Upper lobe of right lung (tissue), 1 donor: ENCODE measurements around the gene CDK9. TPM values are rescaled to one million over a fixed set of nuclear protein-coding genes. Genes with fewer than 3 reads are reported as not detected.

Experiments used
- ATAC-seq: fragments of 200-7000 bp; cut with Tn5 transposase; one replicate; pipeline ENCODE4 v1.9.1; 2020; ENCODE audit warnings: mild to moderate bottlenecking, moderate library complexity
- DNase-seq: peaks from one replicate; pipeline ENCODE4 v3.0.0-alpha.2; 2020
- H3K27ac ChIP-seq: fragments of 200-600 bp; one replicate; pipeline ENCODE4 v1.8.0; 2022
- H3K27me3 ChIP-seq: fragments of 200-600 bp; one replicate; pipeline ENCODE4 v1.8.0; 2022; ENCODE audit warnings: mild to moderate bottlenecking
- H3K36me3 ChIP-seq: fragments of 200-600 bp; one replicate; pipeline ENCODE4 v1.8.0; 2022
- H3K4me1 ChIP-seq: fragments of 200-600 bp; one replicate; pipeline ENCODE4 v1.8.0; 2022
- H3K4me3 ChIP-seq: fragments of 200-600 bp; one replicate; pipeline ENCODE4 v1.8.0; 2022; ENCODE audit warnings: mild to moderate bottlenecking
- H3K9me3 ChIP-seq: fragments of 200-600 bp; one replicate; pipeline ENCODE4 v1.8.0; 2022
- intact Hi-C: fragments of 100-400 bp; cut with DNase I; formaldehyde crosslinking; loops from one replicate; pipeline ENCODE4 v1.11.0; 2022
- total RNA-seq: library from RNA; stranded (reverse); fragmentation: NEBNext Ultra II Directional; extraction: Animal tissue kit (Norgen Biotek cat#: 25700); gene quantifications from one replicate; pipeline ENCODE4 v1.2.1, GENCODE V29; 2021
- TF ChIP-seq, protein P1 (sequence below): fragments of 200-600 bp; IDR thresholded peaks from one replicate; pipeline ENCODE4 v1.8.0; 2022; ENCODE audit warnings: antibody characterized with exemption
- donor health status: DM: no; HTN: yes; CAD: no; lungs with severe emphysema.

Gene CDK9
- total RNA-seq, 1 donor from 2014 or later: 99.1 TPM

DNA sequence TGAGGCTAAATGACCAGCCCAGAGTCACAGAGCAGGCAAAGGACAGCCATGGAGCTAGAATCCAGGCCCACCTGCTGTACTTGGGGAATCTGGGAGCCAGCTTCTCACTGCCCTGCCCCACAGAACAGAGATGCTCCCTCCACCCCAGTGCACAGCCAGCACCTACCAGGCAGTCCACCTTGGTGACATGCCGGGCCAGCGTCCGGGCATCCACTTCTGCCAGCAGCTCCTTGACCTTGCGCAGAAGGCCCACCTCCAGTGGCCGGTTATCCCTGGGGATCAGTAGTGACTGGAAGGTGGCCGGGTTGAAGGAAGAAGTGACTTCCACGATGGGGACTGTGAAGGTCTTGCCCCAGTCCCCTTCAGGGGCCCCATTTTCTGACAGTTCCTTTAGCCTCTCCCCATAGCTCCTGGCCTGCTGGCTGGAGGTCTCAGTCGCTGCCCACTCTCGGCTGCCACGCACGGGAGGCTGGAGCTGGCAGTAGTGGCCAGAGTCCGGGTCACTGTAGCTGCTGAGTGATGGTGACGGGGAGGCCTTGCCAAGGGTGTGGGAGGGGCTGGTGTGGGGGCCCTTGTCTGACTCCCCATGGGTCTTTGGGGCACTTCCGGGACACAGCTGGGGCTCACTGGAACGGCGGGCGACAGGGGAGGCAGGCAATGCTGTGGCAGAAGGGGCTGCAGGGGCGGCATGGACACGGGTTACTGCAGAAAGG is 41.3 kb upstream of the CDK9 start:
- no peak for DNase-seq

DNA sequence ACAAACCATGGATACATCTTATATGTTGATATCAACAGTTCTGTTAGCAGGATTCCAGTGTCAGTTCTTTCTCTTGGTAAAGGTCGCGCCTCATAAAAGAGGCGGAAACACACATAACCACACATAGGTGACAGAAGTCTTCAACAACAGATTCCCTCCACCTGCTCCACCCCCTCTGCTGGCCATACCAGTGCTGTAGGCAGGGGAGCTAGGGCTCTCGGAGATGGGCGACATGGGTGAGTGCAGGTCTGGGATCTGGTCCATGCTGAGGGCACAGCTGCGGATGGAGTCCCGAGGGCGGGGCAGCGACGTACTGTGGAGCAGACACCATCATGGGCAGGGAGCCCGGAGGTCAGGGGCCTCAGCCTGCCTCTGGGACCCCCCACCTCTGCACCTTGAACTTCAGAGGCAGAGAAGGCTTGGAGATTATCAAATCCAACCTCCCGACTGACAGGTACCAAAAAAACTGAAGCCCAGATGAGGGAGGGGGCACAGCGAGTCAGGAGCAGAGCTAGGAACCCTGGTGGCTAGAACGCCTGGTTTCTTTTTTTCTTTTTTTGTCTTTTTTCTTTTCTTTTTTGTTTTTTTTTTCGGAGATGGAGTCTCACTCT is 38.8 kb upstream of the CDK9 start:
- H3K36me3 ChIP-seq: peaks cover 71% of the 10 kb centered on the region
- no peaks in the 10 kb centered on the region for H3K9me3 ChIP-seq
- ATAC-seq: no peak
- no peaks in the 10 kb centered on the region for H3K27me3 ChIP-seq
- TF ChIP-seq, protein P1, sequence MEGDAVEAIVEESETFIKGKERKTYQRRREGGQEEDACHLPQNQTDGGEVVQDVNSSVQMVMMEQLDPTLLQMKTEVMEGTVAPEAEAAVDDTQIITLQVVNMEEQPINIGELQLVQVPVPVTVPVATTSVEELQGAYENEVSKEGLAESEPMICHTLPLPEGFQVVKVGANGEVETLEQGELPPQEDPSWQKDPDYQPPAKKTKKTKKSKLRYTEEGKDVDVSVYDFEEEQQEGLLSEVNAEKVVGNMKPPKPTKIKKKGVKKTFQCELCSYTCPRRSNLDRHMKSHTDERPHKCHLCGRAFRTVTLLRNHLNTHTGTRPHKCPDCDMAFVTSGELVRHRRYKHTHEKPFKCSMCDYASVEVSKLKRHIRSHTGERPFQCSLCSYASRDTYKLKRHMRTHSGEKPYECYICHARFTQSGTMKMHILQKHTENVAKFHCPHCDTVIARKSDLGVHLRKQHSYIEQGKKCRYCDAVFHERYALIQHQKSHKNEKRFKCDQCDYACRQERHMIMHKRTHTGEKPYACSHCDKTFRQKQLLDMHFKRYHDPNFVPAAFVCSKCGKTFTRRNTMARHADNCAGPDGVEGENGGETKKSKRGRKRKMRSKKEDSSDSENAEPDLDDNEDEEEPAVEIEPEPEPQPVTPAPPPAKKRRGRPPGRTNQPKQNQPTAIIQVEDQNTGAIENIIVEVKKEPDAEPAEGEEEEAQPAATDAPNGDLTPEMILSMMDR: no peak
- H3K27ac ChIP-seq: no peak overlapping the region
- peaks cover 6% of the 10 kb centered on the region for H3K4me1 ChIP-seq
- DNase-seq: no peak
- H3K4me3 ChIP-seq: no peak overlapping the region
- intact Hi-C loops: no loop called here

More for the DNA sequence above, 41.3 kb upstream of the CDK9 start:
- H3K27ac ChIP-seq: no peak overlapping the region
- intact Hi-C loops: no loop called here
- H3K27me3 ChIP-seq: no peaks in the 10 kb centered on the region
- H3K36me3 ChIP-seq: peaks cover 82% of the 10 kb centered on the region
- ATAC-seq: no peak
- peaks cover 12% of the 10 kb centered on the region for H3K4me1 ChIP-seq
- TF ChIP-seq, protein P1: no peak
- H3K9me3 ChIP-seq: no peaks in the 10 kb centered on the region
- no peak overlapping the region for H3K4me3 ChIP-seq

DNA sequence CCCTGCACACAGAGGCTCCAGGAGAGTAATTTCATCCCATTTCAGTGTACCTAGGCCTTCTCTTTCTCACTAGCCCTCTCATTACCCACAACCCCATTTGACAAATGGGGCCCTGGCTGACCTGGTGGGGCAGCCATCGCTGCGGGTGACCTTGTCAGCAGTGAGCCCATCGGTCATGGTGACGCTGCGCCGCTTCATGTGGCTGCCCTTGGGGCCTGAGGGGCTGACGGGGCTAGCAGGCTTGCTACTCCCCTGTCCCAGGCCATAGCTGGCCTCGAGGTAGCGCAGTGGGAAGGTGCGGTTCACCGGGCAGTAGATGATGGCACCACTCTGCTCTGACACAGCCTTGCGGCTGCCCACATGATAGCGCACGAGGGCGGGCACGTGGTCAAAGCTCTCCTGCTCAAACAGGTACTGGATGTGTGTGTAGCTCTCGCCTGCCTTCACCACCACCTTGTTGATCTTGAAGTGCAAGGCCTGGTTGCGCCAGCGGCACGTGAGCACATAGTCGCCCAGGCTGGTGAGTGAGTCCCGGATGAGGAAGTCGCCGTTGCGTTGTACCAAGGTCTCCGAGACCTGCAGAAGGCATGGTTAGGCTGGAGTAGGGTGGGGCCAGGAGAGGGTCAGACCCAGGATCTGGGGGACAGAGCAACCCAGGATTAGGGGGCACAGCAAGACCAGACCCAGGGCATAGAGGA is 36.6 kb upstream of the CDK9 start:
- intact Hi-C loops: no loop called here
- Histone ChIP-seq H3K27me3 (peaks cover 6% of the 10 kb centered on the region), H3K4me3 (no peak overlapping the region), H3K9me3 (no peaks in the 10 kb centered on the region), H3K36me3 (peaks cover 58% of the 10 kb centered on the region), H3K27ac (no peak overlapping the region), H3K4me1 (no peaks in the 10 kb centered on the region)
- TF ChIP-seq, protein P1: no peak
- DNase-seq (no peak), ATAC-seq (no peak)

DNA sequence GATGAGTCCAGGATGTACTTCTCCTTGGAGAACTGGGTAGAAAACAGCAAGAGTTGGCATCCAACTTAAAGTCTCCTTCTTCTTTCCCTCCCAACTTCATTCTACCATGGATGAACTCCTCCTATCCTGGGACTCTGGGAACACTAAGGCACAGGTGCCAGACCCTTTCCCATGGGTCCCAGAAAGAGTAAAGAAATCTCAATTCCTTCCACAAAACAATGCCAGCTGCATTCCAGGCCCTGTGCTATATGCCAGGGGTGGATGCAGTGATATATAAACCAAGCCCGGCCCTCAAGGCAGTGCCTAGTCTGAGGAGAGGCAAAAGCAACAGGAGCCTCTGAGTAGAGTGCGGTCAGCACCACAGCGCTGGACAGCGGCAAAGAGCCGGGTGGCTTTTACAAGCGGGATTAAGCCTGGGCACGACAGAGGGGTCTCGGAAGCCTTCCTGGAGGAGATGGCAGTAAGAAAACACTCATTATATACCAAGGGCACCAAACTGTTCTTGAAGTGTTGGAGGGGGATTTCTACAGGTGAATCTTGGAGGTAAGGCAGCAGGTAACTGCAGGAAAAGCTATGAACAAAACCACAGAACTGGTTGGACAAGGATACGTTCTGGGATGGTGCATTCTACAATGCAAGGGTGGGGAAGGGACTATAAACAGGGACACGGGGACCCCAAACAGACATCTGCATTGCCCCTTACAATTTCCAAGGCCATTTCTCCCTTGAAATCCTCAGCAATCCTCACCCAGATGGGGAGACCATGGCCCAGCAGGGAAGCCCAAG is 34.4 kb upstream of the CDK9 start:
- DNase-seq: no peak
- TF ChIP-seq, protein P1: no peak
- intact Hi-C loops: no loop called here
- Histone ChIP-seq H3K36me3 (peaks cover 37% of the 10 kb centered on the region), H3K4me3 (no peak overlapping the region), H3K4me1 (peaks cover 4% of the 10 kb centered on the region), H3K27ac (no peak overlapping the region), H3K27me3 (peaks cover 13% of the 10 kb centered on the region), H3K9me3 (no peaks in the 10 kb centered on the region)
- peak; percentile 8 for ATAC-seq

DNA sequence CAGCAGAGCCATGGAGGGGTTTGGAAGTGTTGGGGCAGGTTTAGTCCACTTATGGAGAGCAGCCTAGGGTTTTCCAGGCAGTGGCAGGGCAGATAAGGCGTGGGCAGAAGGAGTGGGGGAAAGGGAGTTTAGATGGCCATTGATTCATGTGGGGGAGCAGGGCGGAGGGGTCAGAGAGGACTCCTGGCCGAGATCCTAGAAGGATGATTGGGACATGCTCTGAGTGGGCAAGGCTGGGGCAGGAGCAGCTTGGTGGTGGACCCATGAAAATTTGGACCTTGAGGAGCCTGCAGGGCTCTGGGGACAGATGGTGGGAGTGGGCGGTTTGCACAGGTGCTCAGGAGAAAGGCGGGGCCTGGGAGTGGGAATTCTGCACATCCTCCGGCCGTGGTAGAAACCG is 32.7 kb upstream of the CDK9 start:
- no peak for ATAC-seq
- Histone ChIP-seq H3K27ac (no peak overlapping the region), H3K4me1 (peaks cover 4% of the 10 kb centered on the region), H3K9me3 (no peaks in the 10 kb centered on the region), H3K27me3 (peaks cover 13% of the 10 kb centered on the region), H3K4me3 (no peak overlapping the region), H3K36me3 (peaks cover 24% of the 10 kb centered on the region)
- TF ChIP-seq, protein P1: no peak
- intact Hi-C loops: no loop called here
- DNase-seq: no peak
